Osteocyte (in vitro differentiated cells): Measurements from ENCODE around the gene PIP4K2A. TPM values are rescaled to one million over a fixed set of nuclear protein-coding genes. Genes with fewer than 3 reads are reported as not detected.
"Not testable (repeated sequence)": the region's sequence is repeated elsewhere in the genome, so short reads cannot be mapped to it uniquely, and the experiment has no call there.

Experiments
- DNase-seq: peaks from one replicate; pipeline ENCODE4 v3.0.0; 2021; ENCODE audit warnings: mixed read lengths; ENCODE audit not compliant: unreplicated experiment; ENCODE audit errors: extremely low spot score
- H3K27ac Mint-ChIP-seq: one replicate; pipeline ENCODE4 v1.8.0; 2021; ENCODE audit warnings: mild to moderate bottlenecking, mixed read lengths; ENCODE audit not compliant: unreplicated experiment
- H3K27me3 Mint-ChIP-seq: one replicate; pipeline ENCODE4 v1.8.0; 2021; ENCODE audit warnings: mixed read lengths; ENCODE audit not compliant: unreplicated experiment
- H3K36me3 Mint-ChIP-seq: one replicate; pipeline ENCODE4 v1.8.0; 2021; ENCODE audit warnings: mixed read lengths; ENCODE audit not compliant: unreplicated experiment
- H3K4me1 Mint-ChIP-seq: one replicate; pipeline ENCODE4 v1.8.0; 2021; ENCODE audit warnings: mixed read lengths; ENCODE audit not compliant: unreplicated experiment
- H3K4me3 Mint-ChIP-seq: one replicate; pipeline ENCODE4 v1.8.0; 2021; ENCODE audit warnings: mild to moderate bottlenecking, moderate library complexity, mixed read lengths; ENCODE audit not compliant: unreplicated experiment
- H3K9me3 Mint-ChIP-seq: one replicate; pipeline ENCODE4 v1.8.0; 2021; ENCODE audit warnings: mixed read lengths; ENCODE audit not compliant: unreplicated experiment
- total RNA-seq: library from RNA; stranded (reverse); gene quantifications from 2 replicates; pipeline ENCODE4 v1.2.1, GENCODE V29; 2021
- TF ChIP-seq, protein P1 (sequence below): fragments of 200-600 bp; sonication (generic); IDR thresholded peaks from 2 replicates; pipeline ENCODE4 v1.5.0; 2021; ENCODE audit warnings: antibody characterized with exemption, mild to moderate bottlenecking, moderate library complexity

Gene PIP4K2A
- total RNA-seq, 1 donor from 2014 or later = 41.1 TPM

DNA sequence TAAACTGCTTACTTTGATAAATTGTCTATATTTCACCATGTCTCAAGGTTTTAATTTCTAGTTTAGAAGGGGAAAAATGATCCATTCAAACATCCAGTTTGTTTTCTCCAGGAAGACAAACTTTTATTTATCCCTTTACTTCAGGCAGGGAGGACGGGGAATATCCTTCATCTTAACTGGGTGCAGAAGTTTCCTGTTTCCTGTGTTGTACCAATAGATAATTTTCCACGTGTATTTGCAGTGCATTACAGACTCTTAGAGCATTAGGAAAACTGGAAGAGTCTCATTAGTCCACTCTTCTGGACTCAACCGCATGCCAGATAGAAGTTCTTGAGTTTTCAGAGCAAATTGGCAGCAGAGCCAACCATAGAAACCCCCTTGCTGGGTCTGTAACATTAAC is 39.4 kb upstream of the PIP4K2A start:
- H3K27ac Mint-ChIP-seq = no peak overlapping the region
- H3K4me3 Mint-ChIP-seq = no peak overlapping the region

DNA sequence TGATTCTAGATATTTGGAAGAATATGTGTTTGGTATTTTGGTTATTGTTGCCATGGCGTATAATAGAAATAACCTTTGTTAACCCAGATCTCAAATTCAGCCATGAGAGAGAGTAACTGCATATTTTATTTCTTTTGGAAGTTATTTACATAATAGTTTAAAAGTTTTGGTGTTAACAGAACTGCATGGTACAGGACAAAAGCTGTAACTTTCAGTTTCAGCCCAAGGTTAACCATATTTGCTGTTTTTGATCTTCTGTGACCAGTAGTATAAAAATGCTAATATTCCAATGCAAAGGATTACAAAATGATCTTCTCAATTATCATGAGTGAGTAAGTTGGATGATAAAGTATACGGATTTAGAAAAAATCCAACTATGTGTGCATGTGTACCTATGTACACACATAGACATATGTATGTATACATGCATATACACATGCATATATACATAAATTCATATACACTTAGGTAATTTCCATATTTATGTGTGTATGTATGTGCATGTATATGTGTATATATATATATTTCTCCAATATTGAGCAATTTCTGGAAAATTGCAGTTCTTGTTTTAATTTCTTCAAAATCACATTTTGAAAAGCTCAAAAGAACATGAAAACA is 38.0 kb upstream of the PIP4K2A start:
- H3K27ac Mint-ChIP-seq = no peak overlapping the region
- TF ChIP-seq, protein P1, sequence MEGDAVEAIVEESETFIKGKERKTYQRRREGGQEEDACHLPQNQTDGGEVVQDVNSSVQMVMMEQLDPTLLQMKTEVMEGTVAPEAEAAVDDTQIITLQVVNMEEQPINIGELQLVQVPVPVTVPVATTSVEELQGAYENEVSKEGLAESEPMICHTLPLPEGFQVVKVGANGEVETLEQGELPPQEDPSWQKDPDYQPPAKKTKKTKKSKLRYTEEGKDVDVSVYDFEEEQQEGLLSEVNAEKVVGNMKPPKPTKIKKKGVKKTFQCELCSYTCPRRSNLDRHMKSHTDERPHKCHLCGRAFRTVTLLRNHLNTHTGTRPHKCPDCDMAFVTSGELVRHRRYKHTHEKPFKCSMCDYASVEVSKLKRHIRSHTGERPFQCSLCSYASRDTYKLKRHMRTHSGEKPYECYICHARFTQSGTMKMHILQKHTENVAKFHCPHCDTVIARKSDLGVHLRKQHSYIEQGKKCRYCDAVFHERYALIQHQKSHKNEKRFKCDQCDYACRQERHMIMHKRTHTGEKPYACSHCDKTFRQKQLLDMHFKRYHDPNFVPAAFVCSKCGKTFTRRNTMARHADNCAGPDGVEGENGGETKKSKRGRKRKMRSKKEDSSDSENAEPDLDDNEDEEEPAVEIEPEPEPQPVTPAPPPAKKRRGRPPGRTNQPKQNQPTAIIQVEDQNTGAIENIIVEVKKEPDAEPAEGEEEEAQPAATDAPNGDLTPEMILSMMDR = no peak
- DNase-seq = no peak
- peaks cover 5% of the 10 kb centered on the region for H3K4me1 Mint-ChIP-seq
- no peaks in the 10 kb centered on the region for H3K9me3 Mint-ChIP-seq
- no peaks in the 10 kb centered on the region for H3K36me3 Mint-ChIP-seq
- H3K4me3 Mint-ChIP-seq = no peak overlapping the region
- H3K27me3 Mint-ChIP-seq = no peaks in the 10 kb centered on the region

More for the DNA sequence above, 39.4 kb upstream of the PIP4K2A start:
- Mint-ChIP-seq H3K36me3 (no peaks in the 10 kb centered on the region), H3K9me3 (no peaks in the 10 kb centered on the region), H3K4me1 (peaks cover 5% of the 10 kb centered on the region), H3K27me3 (no peaks in the 10 kb centered on the region)
- TF ChIP-seq, protein P1 = no peak
- no peak for DNase-seq

DNA sequence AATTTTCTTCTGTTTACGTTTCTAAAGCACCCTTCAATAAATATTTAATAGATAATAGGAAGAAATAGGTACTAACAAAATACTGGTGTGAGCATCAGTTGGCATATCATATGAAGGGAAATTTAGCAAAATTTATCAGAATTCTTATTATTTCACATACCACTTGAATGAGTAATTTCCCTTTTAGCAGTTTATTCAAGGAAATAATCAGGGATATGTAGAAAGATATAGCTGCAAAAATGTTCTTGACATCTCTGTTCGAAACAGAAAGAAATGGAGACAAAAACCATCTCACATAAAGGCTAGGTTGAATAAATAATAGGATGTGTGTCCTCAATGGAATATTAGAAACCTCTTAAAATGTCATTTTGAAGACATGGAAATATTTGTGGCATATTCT is 35.8 kb upstream of the PIP4K2A start:
- TF ChIP-seq, protein P1 = no peak
- Mint-ChIP-seq H3K9me3 (no peaks in the 10 kb centered on the region), H3K27me3 (no peaks in the 10 kb centered on the region), H3K27ac (no peak overlapping the region), H3K36me3 (peaks cover 1% of the 10 kb centered on the region), H3K4me1 (peaks cover 5% of the 10 kb centered on the region), H3K4me3 (no peak overlapping the region)
- no peak for DNase-seq

DNA sequence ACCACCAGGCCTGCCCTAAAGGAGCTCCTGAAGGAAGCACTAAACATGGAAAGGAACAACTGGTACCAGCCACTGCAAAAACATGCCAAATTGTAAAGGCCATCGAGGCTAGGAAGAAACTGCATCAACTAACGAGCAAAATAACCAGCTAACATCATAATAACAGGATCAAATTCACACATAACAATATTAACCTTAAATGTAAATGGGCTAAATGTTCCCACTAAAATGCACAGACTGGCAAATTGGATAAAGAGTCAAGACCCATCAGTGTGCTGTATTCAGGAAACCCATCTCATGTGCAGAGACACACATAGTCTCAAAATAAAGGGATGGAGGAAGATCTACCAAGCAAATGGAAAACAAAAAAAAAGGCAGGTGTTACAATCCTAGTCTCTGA is 30.5 kb upstream of the PIP4K2A start:
- not testable (repeated sequence) for H3K4me3 Mint-ChIP-seq, H3K27ac Mint-ChIP-seq, H3K36me3 Mint-ChIP-seq, DNase-seq, H3K9me3 Mint-ChIP-seq, H3K27me3 Mint-ChIP-seq, H3K4me1 Mint-ChIP-seq

DNA sequence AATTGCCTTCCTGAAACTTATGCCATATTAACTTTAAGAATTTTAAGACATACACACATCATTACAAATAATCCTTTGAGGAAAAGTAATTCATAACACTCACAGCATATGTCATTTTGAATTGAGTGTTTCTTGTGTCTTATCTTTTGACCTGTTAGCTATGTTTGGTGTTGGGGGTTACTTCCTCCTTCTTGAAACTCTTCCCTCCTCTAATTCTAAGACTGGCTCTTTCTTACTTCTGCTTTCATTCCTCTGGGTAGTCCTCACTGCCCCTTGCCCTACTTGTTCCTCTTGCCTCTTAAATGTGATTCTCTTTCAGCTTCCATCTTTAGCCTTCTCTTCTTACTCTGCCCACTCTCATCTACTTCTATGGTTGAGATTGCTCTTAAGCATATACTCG is 28.3 kb upstream of the PIP4K2A start:
- peaks cover 4% of the 10 kb centered on the region for H3K4me1 Mint-ChIP-seq
- TF ChIP-seq, protein P1 = no peak
- no peak overlapping the region for H3K27ac Mint-ChIP-seq
- H3K36me3 Mint-ChIP-seq = peaks cover 1% of the 10 kb centered on the region
- no peak overlapping the region for H3K4me3 Mint-ChIP-seq
- no peak for DNase-seq
- no peaks in the 10 kb centered on the region for H3K27me3 Mint-ChIP-seq
- H3K9me3 Mint-ChIP-seq = peaks cover 5% of the 10 kb centered on the region

DNA sequence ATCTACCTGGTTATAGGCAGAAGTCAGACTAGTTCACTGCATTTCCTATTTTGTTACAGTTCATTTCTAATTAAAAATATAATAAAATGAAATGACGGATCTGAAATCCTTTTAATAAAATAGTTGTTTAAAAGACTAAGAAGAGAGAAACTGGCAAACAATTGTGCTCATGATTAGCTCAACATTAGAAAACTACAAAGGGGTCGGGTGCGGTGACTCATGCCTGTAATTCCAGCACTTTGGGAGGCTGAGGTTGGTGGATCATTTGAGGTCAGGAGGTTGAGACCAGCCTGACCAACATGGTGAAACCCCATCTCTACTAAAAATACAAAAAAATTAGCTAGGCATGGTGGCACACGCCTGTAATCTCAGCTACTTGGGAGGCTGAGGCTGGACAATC is 27.3 kb upstream of the PIP4K2A start:
- H3K27me3 Mint-ChIP-seq, H3K9me3 Mint-ChIP-seq, H3K27ac Mint-ChIP-seq, H3K4me3 Mint-ChIP-seq, DNase-seq, H3K36me3 Mint-ChIP-seq, H3K4me1 Mint-ChIP-seq: not testable (repeated sequence)
